ENCODE measurements around the gene SLC12A5. TPM values are rescaled to one million over a fixed set of nuclear protein-coding genes. Genes with fewer than 3 reads are reported as not detected.

SLC12A5 gene
- total RNA-seq, 1 donor from 2014 or later, result 9.6 TPM

- Mint-ChIP-seq H3K27me3 (ENCODE audit: low read depth) (peaks cover 70% of the 10 kb centered on the region), H3K4me3 (no peak overlapping the region)
Measured at GRCh38 chr20:46013829-46014516, 15.0 kb upstream of the SLC12A5 start.

DNA sequence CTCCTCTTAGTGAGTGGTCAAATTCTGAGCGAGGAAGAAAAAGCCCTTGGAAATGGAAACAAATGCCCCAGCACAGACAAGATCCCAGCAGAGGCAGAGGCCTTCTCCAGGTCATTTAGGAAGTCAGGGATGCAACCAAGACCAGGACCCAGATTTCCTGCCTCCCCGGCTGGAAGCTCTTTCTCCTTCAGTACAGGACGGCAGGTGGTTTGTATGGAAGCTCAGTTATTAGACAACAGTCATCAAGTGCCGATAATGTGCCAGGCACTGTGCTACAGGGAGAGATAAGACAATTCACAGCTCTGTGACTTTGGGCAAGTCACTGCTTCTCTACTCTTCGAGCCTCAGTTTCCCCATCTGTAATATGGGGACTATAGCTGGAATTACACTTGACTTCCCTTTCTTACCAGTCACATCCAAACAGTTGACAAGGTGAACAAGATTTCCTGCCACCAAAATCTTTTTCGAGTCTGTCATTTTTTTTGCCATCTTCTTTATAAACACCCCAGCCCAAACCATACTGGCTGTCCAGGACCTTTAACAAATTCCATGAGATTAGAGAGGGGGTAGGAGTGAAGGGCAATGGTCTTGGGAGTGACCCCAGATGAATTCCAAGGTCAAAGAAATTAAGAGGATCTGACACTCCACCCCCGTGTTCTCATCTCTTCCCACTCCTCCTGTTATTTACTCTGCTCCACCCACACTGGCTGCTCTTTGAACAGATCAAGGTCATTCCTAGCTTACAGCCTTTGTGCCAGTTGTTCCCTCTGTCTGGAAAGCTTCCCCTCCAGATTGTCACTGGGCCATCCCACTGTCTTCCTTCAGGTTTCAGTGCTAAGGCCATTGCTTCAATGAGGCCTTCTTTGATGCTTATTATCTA is 14.3 kb upstream of the SLC12A5 start:
- no peak overlapping the region for H3K4me3 Mint-ChIP-seq
- no peaks in the 10 kb centered on the region for H3K9me3 Mint-ChIP-seq
- H3K27ac Mint-ChIP-seq (ENCODE audit: unreplicated experiment), result no peak overlapping the region
- peaks cover 68% of the 10 kb centered on the region for H3K27me3 Mint-ChIP-seq (ENCODE audit: low read depth)
- DNase-seq (ENCODE audit: low read depth, low spot score), result no peak
- TF ChIP-seq, protein P1, sequence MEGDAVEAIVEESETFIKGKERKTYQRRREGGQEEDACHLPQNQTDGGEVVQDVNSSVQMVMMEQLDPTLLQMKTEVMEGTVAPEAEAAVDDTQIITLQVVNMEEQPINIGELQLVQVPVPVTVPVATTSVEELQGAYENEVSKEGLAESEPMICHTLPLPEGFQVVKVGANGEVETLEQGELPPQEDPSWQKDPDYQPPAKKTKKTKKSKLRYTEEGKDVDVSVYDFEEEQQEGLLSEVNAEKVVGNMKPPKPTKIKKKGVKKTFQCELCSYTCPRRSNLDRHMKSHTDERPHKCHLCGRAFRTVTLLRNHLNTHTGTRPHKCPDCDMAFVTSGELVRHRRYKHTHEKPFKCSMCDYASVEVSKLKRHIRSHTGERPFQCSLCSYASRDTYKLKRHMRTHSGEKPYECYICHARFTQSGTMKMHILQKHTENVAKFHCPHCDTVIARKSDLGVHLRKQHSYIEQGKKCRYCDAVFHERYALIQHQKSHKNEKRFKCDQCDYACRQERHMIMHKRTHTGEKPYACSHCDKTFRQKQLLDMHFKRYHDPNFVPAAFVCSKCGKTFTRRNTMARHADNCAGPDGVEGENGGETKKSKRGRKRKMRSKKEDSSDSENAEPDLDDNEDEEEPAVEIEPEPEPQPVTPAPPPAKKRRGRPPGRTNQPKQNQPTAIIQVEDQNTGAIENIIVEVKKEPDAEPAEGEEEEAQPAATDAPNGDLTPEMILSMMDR (conservative IDR thresholded peaks at IDR 0.05), result no peak
- no peaks in the 10 kb centered on the region for H3K36me3 Mint-ChIP-seq (ENCODE audit: low read depth)
- H3K4me1 Mint-ChIP-seq, result peaks cover 4% of the 10 kb centered on the region

More at GRCh38 chr20:46013829-46014516, 15.0 kb upstream of the SLC12A5 start:
- Mint-ChIP-seq H3K36me3 (ENCODE audit: low read depth) (no peaks in the 10 kb centered on the region), H3K9me3 (no peaks in the 10 kb centered on the region), H3K27ac (ENCODE audit: unreplicated experiment) (no peak overlapping the region), H3K4me1 (peaks cover 4% of the 10 kb centered on the region)
- TF ChIP-seq, protein P1 (conservative IDR thresholded peaks at IDR 0.05), result peak; percentile 79
- DNase-seq (ENCODE audit: low read depth, low spot score), result peak; percentile 56

DNA sequence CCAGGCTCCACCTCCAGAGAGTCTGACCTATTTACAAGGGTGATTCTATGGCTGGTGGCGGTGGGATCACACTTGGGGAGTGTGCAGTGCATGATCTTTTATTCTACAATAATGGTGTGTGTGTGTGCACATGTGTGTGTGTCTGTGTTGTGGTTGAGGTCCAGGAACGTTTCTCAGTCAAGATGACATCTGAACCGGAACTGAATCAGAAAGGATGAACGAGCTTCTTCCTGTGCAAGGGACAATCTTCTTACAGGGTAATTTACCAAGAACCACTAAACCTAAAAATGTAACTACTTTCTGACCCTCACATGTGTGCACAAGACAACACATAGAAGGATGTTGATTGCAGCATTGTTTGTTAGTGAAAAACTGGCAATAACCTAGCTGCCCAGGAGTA is 11.7 kb upstream of the SLC12A5 start:
- DNase-seq (ENCODE audit: low read depth, low spot score), result no peak
- Mint-ChIP-seq H3K27me3 (ENCODE audit: low read depth) (peaks cover 70% of the 10 kb centered on the region), H3K36me3 (ENCODE audit: low read depth) (no peaks in the 10 kb centered on the region), H3K4me3 (no peak overlapping the region), H3K4me1 (peaks cover 10% of the 10 kb centered on the region), H3K9me3 (no peaks in the 10 kb centered on the region), H3K27ac (ENCODE audit: unreplicated experiment) (no peak overlapping the region)
- TF ChIP-seq, protein P1 (conservative IDR thresholded peaks at IDR 0.05), result no peak

GRCh38 chr20:46018112-46018511 is 10.9 kb upstream of the SLC12A5 start:
- H3K9me3 Mint-ChIP-seq, result no peaks in the 10 kb centered on the region
- H3K27me3 Mint-ChIP-seq (ENCODE audit: low read depth), result peaks cover 67% of the 10 kb centered on the region
- H3K4me1 Mint-ChIP-seq, result peaks cover 10% of the 10 kb centered on the region
- H3K27ac Mint-ChIP-seq (ENCODE audit: unreplicated experiment), result no peak overlapping the region
- no peak overlapping the region for H3K4me3 Mint-ChIP-seq
- DNase-seq (ENCODE audit: low read depth, low spot score), result no peak
- TF ChIP-seq, protein P1 (conservative IDR thresholded peaks at IDR 0.05), result no peak
- H3K36me3 Mint-ChIP-seq (ENCODE audit: low read depth), result no peaks in the 10 kb centered on the region

GRCh38 chr20:46018611-46019010 is 10.4 kb upstream of the SLC12A5 start:
- Mint-ChIP-seq H3K27ac (ENCODE audit: unreplicated experiment) (no peak overlapping the region), H3K4me1 (peaks cover 15% of the 10 kb centered on the region), H3K36me3 (ENCODE audit: low read depth) (no peaks in the 10 kb centered on the region), H3K4me3 (no peak overlapping the region), H3K27me3 (ENCODE audit: low read depth) (peaks cover 68% of the 10 kb centered on the region), H3K9me3 (no peaks in the 10 kb centered on the region)
- no peak for DNase-seq (ENCODE audit: low read depth, low spot score)
- TF ChIP-seq, protein P1 (conservative IDR thresholded peaks at IDR 0.05), result no peak
